T-cell (primary cell): Measurements from ENCODE around the gene MARCHF9. TPM values are rescaled to one million over a fixed set of nuclear protein-coding genes. Genes with fewer than 3 reads are reported as not detected.
"Not testable (repeated sequence)": the region's sequence is repeated elsewhere in the genome, so short reads cannot be mapped to it uniquely, and the experiment has no call there.

Source experiments
- ATAC-seq, 4 experiments: fragments of 200-7000 bp in 3 of 4; fragments of 150-1000 bp in 1 of 4; cut with Tn5 transposase; replicated peaks in 1 of 4; 1 replicate in 3 of 4; 2 replicates in 1 of 4; pipeline ENCODE4 v1.10.0; 2021; ENCODE audit warnings: moderate library complexity in 3 of 4, mild to moderate bottlenecking in 2 of 4, moderate number of reproducible peaks in 1 of 4
- CTCF ChIA-PET, 2 donors: fragments of 300-600 bp; sonication (Branson Sonifier 250); formaldehyde crosslinking; loops; one replicate each; lab custom pipeline; 2022; ENCODE audit warnings: antibody characterized with exemption in 2 of 2; lab: Charles Lee
- POLR2A ChIA-PET, 2 donors: fragments of 300-600 bp; sonication (Branson Sonifier 250); formaldehyde crosslinking; loops; one replicate each; lab custom pipeline; 2022; ENCODE audit warnings: antibody characterized with exemption in 2 of 2; lab: Charles Lee
- DNase-seq, 35 experiments: peaks; one replicate each; pipeline versions ENCODE4 v3.0.0 to v3.0.0-alpha.2; 2013 to 2023
- H3K27ac ChIP-seq: one replicate; pipeline ENCODE4 v1.5.1; 2013; ENCODE audit warnings: low read length
- H3K27me3 ChIP-seq, 2 experiments: replicated peaks in 1 of 2; 1 replicate in 1 of 2; 2 replicates in 1 of 2; pipeline versions ENCODE4 v1.6.1 to v1.7.0; 2013; ENCODE audit warnings: low read length in 1 of 2, mixed read lengths in 1 of 2; ENCODE audit not compliant: control insufficient read depth in 2 of 2, insufficient read depth in 2 of 2; ENCODE audit errors: extremely low read depth in 1 of 2
- H3K36me3 ChIP-seq, 2 donors: 1 replicate in 1 of 2; 2 replicates in 1 of 2; pipeline versions ENCODE4 v1.6.1 to v1.7.0; 2013; ENCODE audit warnings: low read length in 1 of 2; ENCODE audit not compliant: control insufficient read depth in 2 of 2, insufficient read depth in 1 of 2; ENCODE audit errors: extremely low read depth in 1 of 2
- H3K4me1 ChIP-seq, 2 experiments: 1 replicate in 1 of 2; 2 replicates in 1 of 2; pipeline versions ENCODE4 v1.6.1 to v1.7.0; 2013; ENCODE audit warnings: low read length in 2 of 2, mixed read lengths in 1 of 2; ENCODE audit not compliant: insufficient read depth in 2 of 2, control insufficient read depth in 1 of 2; ENCODE audit errors: extremely low read depth in 1 of 2
- H3K4me3 ChIP-seq, 2 donors: 1 replicate in 1 of 2; 2 replicates in 1 of 2; pipeline versions ENCODE4 v1.5.1 to v1.7.0; 2013; ENCODE audit warnings: mild to moderate bottlenecking in 2 of 2, low read length in 1 of 2, moderate library complexity in 1 of 2; ENCODE audit not compliant: control insufficient read depth in 1 of 2; ENCODE audit errors: extremely low read depth in 1 of 2
- H3K9me3 ChIP-seq: 2 replicates; pipeline ENCODE4 v1.7.0; 2013
- H3K27ac Mint-ChIP-seq, 2 donors: one replicate each; pipeline ENCODE4 v1.8.0; 2020 to 2021; ENCODE audit warnings: mild to moderate bottlenecking in 2 of 2, mixed read lengths in 2 of 2
- H3K27me3 Mint-ChIP-seq, 2 donors: one replicate each; pipeline ENCODE4 v1.8.0; 2021 to 2022; ENCODE audit warnings: mixed read lengths in 2 of 2
- H3K36me3 Mint-ChIP-seq: one replicate; pipeline ENCODE4 v1.8.0; 2021; ENCODE audit warnings: mixed read lengths
- H3K4me1 Mint-ChIP-seq, 3 donors: one replicate each; pipeline ENCODE4 v1.8.0; 2020 to 2022; ENCODE audit warnings: mixed read lengths in 3 of 3, mild to moderate bottlenecking in 1 of 3
- H3K4me3 Mint-ChIP-seq, 3 donors: one replicate each; pipeline ENCODE4 v1.8.0; 2020 to 2022; ENCODE audit warnings: mild to moderate bottlenecking in 3 of 3, mixed read lengths in 3 of 3, moderate library complexity in 3 of 3
- H3K9me3 Mint-ChIP-seq, 3 donors: one replicate each; pipeline ENCODE4 v1.8.0; 2020 to 2022; ENCODE audit warnings: mixed read lengths in 3 of 3
- WGBS: methylation state at CpG from one replicate; pipeline ENCODE4 v1.1.5; 2013; ENCODE audit warnings: missing lambda C conversion rate; ENCODE audit not compliant: insufficient coverage; 5-methylcytosine and 5-hydroxymethylcytosine counted together
- total RNA-seq, 35 experiments: library from RNA in 6 of 35; stranded (reverse) in 6 of 35; fragments of 120-200 nt in 1 of 35; gene quantifications; one replicate each; pipeline versions ENCODE4 v1.2.1 to v1.2.4 and lab custom pipeline; 2013 to 2026

Gene MARCHF9
- total RNA-seq, 5 donors from 2014 or later (not counting 1 experiment from before 2014, with no cell fraction given): 45.4 to 72.9 (median 71.7) TPM

- Mint-ChIP-seq H3K4me3 (no peak overlapping the region), H3K4me1 (peaks cover 11 to 16% (median 12%) of the 10 kb centered on the region in 3 donors), H3K27ac (peak overlapping the region in 1 of 2 donors; percentile 58), H3K27me3 (no peaks in the 10 kb centered on the region), H3K36me3 (peaks cover 32% of the 10 kb centered on the region), H3K9me3 (no peaks in the 10 kb centered on the region)
- H3K9me3 ChIP-seq: no peaks in the 10 kb centered on the region
- ChIA-PET CTCF (interaction anchor here in 1 of 2 donors (0.8 kb wide), 1 partner anchor 63 kb away, joined by 4 read pairs; no protein-coding TSS in a partner anchor), POLR2A (no interaction called here)
- peaks cover 23 to 67% of the 10 kb centered on the region in 2 donors for H3K36me3 ChIP-seq
- DNase-seq (no peak), ATAC-seq (no peak)
- H3K4me1 ChIP-seq: no peaks in the 10 kb centered on the region
- H3K27ac ChIP-seq: no peak overlapping the region
- 94% methylated on average over 10 of the region's 15 CpGs for WGBS
- H3K27me3 ChIP-seq: no peaks in the 10 kb centered on the region
- H3K4me3 ChIP-seq: no peak overlapping the region
Measured at GRCh38 chr12:57718641-57719528, 36.0 kb upstream of the MARCHF9 start.

- Histone ChIP-seq H3K27ac (no peak overlapping the region), H3K9me3 (no peaks in the 10 kb centered on the region), H3K36me3 (peaks cover 23 to 62% of the 10 kb centered on the region in 2 donors), H3K4me3 (no peak overlapping the region), H3K27me3 (no peaks in the 10 kb centered on the region), H3K4me1 (peaks cover 0 to 6% of the 10 kb centered on the region in 2 experiments)
- Mint-ChIP-seq H3K36me3 (peaks cover 32% of the 10 kb centered on the region), H3K9me3 (no peaks in the 10 kb centered on the region), H3K4me1 (peaks cover 16 to 20% (median 17%) of the 10 kb centered on the region in 3 donors), H3K4me3 (no peak overlapping the region), H3K27ac (peak overlapping the region in 1 of 2 donors; percentile 58), H3K27me3 (no peaks in the 10 kb centered on the region)
- no peak for ATAC-seq
- ChIA-PET CTCF (no interaction called here), POLR2A (interaction anchor here in 1 of 2 donors (0.6 to 0.7 kb wide), 3 partner anchors 10 to 30 kb away, joined by 3 to 5 read pairs (median 3); no protein-coding TSS in a partner anchor)
- no peak for DNase-seq
- 89% methylated on average over 13 of the region's 20 CpGs for WGBS
Measured at GRCh38 chr12:57719777-57720605, 34.9 kb upstream of the MARCHF9 start.

- Mint-ChIP-seq H3K36me3 (peaks cover 28% of the 10 kb centered on the region), H3K9me3 (no peaks in the 10 kb centered on the region), H3K27me3 (no peaks in the 10 kb centered on the region), H3K4me1 (peaks cover 18 to 24% (median 19%) of the 10 kb centered on the region in 3 donors), H3K27ac (peak overlapping the region in 1 of 2 donors; percentile 6), H3K4me3 (no peak overlapping the region)
- no peak overlapping the region for H3K27ac ChIP-seq
- ChIA-PET CTCF (no interaction called here), POLR2A (interaction anchor here in 1 of 2 donors (0.6 to 0.7 kb wide), 2 partner anchors 10 to 12 kb away, joined by 3 to 5 read pairs; no protein-coding TSS in a partner anchor)
- peaks cover 0 to 12% of the 10 kb centered on the region in 2 experiments for H3K4me1 ChIP-seq
- DNase-seq: no peak
- no peaks in the 10 kb centered on the region for H3K9me3 ChIP-seq
- no peak for ATAC-seq
- no peak overlapping the region for H3K4me3 ChIP-seq
- WGBS: 100% methylated on average over 1 of the region's 11 CpGs
- H3K27me3 ChIP-seq: no peaks in the 10 kb centered on the region
- peaks cover 24 to 59% of the 10 kb centered on the region in 2 donors for H3K36me3 ChIP-seq
Measured at GRCh38 chr12:57720606-57721595, 34.0 kb upstream of the MARCHF9 start.

GRCh38 chr12:57721846-57722608 is 32.9 kb upstream of the MARCHF9 start:
- ATAC-seq, H3K4me3 Mint-ChIP-seq, H3K27ac ChIP-seq, CTCF ChIA-PET, H3K9me3 Mint-ChIP-seq, H3K4me3 ChIP-seq, H3K27me3 ChIP-seq, H3K9me3 ChIP-seq, DNase-seq, H3K27me3 Mint-ChIP-seq, POLR2A ChIA-PET: not testable (repeated sequence)
- Mint-ChIP-seq H3K27ac (peak overlapping the region; percentile 70 to 79), H3K36me3 (peaks cover 32% of the 10 kb centered on the region), H3K4me1 (peaks cover 18 to 24% (median 19%) of the 10 kb centered on the region in 3 donors)
- Histone ChIP-seq H3K4me1 (peaks cover 0 to 15% of the 10 kb centered on the region in 2 experiments), H3K36me3 (peaks cover 32 to 56% of the 10 kb centered on the region in 2 donors)
- 93% methylated on average over 5 of the region's 16 CpGs for WGBS
